MM.1S (cell line): ENCODE results near the gene KCNJ15.

Experiments used
- CTCF ChIP-seq: fragments of 300-600 bp; sonication (generic); IDR thresholded peaks from 2 replicates; pipeline ENCODE4 v1.5.1; 2016; ENCODE audit warnings: antibody characterized with exemption, low read length, mixed read lengths
- EZH2 ChIP-seq: fragments of 300-600 bp; sonication (generic); optimal IDR thresholded peaks from 2 replicates; pipeline ENCODE3; 2017; ENCODE audit warnings: low read depth, mild to moderate bottlenecking, antibody characterized with exemption, low read length, mixed read lengths

GRCh38 chr21:38241029-38241740, 15.6 kb upstream of the KCNJ15 start:
- TF ChIP-seq CTCF (no peak), EZH2 (no peak)
